ENCODE data around the gene FAXDC2. TPM values are rescaled to one million over a fixed set of nuclear protein-coding genes. Genes with fewer than 3 reads are reported as not detected.
"Not testable (repeated sequence)": the region's sequence is repeated elsewhere in the genome, so short reads cannot be mapped to it uniquely, and the experiment has no call there.

Gene FAXDC2
- total and polyA plus RNA-seq, 2 donors: 28.2 to 47.8 TPM

DNA sequence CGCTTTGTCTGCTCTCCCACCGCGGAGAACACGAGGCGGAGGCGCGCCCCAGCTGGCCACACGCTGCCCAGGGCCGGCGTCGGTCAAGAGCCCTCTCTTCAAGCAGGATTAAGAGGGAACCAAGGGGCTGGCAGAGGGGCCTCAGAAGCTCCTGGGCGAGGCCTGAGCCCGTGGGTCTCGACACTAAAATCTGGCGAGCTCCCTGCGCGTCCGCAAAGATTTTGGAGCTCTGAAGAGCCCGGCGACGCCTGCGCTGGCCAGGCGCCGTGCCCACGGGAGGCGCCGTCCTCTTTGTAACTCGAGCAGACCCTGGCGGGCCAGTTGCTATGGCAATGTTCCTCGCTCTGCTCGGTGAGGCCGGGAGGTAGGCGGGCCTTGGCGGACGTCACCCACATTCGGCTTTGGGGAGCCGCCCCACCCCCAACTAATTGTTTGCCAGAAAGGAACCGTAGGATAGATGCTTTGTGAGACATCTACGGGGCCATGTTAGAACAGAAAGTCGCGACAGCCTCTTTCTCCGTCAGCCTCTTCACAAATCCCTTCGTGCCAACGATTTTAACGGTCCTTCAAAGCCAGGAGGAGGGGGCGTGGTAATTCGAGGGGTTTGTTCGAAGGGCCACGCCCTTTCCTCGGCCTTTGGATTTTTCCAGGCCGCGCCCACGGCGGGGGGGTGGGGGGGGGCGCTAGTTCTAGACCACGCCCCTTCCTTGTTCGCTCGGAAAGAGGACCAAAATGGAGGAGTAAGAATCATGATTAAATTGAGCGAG, 7.3 kb upstream of the FAXDC2 start:
- WGBS: under 1% methylated on average over 59 of the region's 59 CpGs
- Histone ChIP-seq H3K4me3 (ENCODE audit: low read depth, low read length) (peak overlapping the region; percentile 92), H3K27ac (ENCODE audit: low read depth) (peak overlapping the region; percentile 97), H3K4me1 (ENCODE audit: insufficient read depth) (no peaks in the 10 kb centered on the region), H3K36me3 (ENCODE audit: insufficient read depth) (no peaks in the 10 kb centered on the region)
- DNase-seq (ENCODE audit: extremely low spot score): peak; percentile 96

GRCh38 chr5:154851351-154851750, 948 bp upstream of the FAXDC2 start:
- DNase-seq (ENCODE audit: extremely low spot score): no peak
- Histone ChIP-seq H3K4me1 (ENCODE audit: insufficient read depth) (no peaks in the 10 kb centered on the region), H3K27ac (ENCODE audit: low read depth) (no peak overlapping the region), H3K36me3 (ENCODE audit: insufficient read depth) (no peaks in the 10 kb centered on the region), H3K4me3 (ENCODE audit: low read depth, low read length) (no peak overlapping the region)
- 72% methylated on average over 3 of the region's 3 CpGs for WGBS

- no peaks in the 10 kb centered on the region for H3K4me1 ChIP-seq (ENCODE audit: insufficient read depth)
- H3K4me3 ChIP-seq (ENCODE audit: low read depth, low read length): peak overlapping the region; percentile 67
- DNase-seq (ENCODE audit: extremely low spot score): peak; percentile 10
- no peaks in the 10 kb centered on the region for H3K36me3 ChIP-seq (ENCODE audit: insufficient read depth)
- no peak overlapping the region for H3K27ac ChIP-seq (ENCODE audit: low read depth)
- WGBS: 23% methylated on average over 2 of the region's 2 CpGs
Observed at GRCh38 chr5:154849791-154850201, 607 bp downstream of the FAXDC2 start.

GRCh38 chr5:154849264-154849785, 1.1 kb downstream of the FAXDC2 start:
- H3K27ac ChIP-seq (ENCODE audit: low read depth): no peak overlapping the region
- no peaks in the 10 kb centered on the region for H3K36me3 ChIP-seq (ENCODE audit: insufficient read depth)
- H3K4me1 ChIP-seq (ENCODE audit: insufficient read depth): no peaks in the 10 kb centered on the region
- DNase-seq (ENCODE audit: extremely low spot score): no peak
- WGBS: 66% methylated on average over 6 of the region's 6 CpGs
- H3K4me3 ChIP-seq (ENCODE audit: low read depth, low read length): peak overlapping the region; percentile 67

DNA sequence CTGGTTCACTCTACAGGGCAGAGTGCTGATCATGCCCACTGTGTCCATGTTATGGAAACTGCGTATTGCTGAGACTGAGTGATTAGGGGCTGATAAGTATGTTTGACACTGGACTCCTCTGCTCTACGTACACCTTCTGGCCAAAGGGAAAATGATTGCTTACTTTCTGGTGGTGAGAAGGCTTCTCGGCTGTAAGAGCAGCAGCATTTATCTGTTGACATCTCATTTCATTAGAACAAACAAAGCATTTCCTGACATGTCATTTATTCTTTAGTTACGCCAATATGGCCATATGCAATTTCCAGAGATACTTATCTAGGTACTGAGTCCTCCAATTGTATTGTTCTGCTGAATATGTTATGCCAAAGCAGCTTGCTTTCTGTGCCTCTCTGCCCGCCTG, 5.6 kb downstream of the FAXDC2 start:
- H3K4me1 ChIP-seq (ENCODE audit: insufficient read depth): no peaks in the 10 kb centered on the region
- H3K36me3 ChIP-seq (ENCODE audit: insufficient read depth): no peaks in the 10 kb centered on the region
- no peak overlapping the region for H3K27ac ChIP-seq (ENCODE audit: low read depth)
- DNase-seq (ENCODE audit: extremely low spot score): peak; percentile 26
- 70% methylated on average over 5 of the region's 5 CpGs for WGBS
- H3K4me3 ChIP-seq (ENCODE audit: low read depth, low read length): no peak overlapping the region

DNA sequence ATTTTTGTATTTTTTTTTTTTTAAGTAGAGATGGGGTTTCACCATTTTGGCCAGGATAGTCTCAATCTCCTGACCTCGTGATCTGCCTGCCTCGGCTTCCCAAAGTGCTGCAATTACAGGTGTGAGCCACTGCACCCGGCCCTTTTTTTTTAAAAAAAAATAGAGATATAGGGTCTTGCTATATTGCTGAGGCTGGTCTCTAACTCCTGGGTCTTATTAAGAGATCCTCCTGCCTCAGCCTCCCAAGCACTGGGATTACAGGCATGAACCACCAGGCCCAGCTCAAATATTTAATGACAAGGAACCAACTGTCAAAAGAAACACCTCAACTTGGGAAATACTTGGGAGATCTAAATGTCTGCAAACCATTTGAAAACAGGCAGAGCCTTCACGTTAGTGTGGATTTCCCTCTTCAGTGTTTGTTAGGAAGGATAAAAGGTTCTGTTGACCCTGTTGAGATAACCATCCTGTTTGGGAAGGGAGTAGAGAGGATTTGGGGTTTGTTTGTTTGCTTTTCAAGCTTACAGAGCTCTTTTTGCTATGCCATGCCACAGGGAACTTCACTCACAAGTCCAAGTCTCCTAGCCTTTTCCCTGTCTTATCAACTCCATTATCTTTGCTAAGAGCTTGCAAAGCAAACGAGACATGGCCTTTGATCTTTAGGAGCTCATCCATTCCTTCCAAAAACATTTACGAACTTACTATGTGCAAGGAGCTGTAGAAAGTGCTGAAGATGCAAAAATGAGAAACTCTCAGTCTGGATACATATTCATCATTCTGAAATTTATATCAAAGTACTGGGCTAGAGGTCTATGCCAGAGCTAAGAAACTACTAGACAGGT, 7.5 kb downstream of the FAXDC2 start:
- no peak overlapping the region for H3K4me3 ChIP-seq (ENCODE audit: low read depth, low read length)
- WGBS: 72% methylated on average over 6 of the region's 6 CpGs
- no peaks in the 10 kb centered on the region for H3K4me1 ChIP-seq (ENCODE audit: insufficient read depth)
- no peak overlapping the region for H3K27ac ChIP-seq (ENCODE audit: low read depth)
- H3K36me3 ChIP-seq (ENCODE audit: insufficient read depth): no peaks in the 10 kb centered on the region
- DNase-seq (ENCODE audit: extremely low spot score): no peak

DNA sequence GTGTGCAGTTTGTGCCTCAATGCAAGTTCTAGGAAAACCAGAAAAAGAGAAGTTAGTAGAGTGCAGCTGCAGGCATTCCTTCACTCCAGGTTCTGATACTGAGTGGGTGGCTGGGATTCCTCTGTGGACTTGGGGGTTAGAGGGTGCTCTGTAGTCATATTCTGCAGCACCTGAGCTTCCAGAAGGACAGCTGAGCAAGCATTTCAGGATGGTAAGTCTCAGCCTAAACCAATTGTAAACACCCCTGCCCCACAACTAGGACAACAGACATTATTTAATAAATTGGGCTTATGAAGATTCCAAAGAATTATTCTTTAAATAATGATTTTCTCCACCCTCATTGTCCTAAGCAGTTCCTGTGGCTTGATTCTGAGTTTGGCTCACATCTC, 9.1 kb downstream of the FAXDC2 start:
- H3K36me3 ChIP-seq (ENCODE audit: insufficient read depth): no peaks in the 10 kb centered on the region
- no peak for DNase-seq (ENCODE audit: extremely low spot score)
- H3K4me3 ChIP-seq (ENCODE audit: low read depth, low read length): no peak overlapping the region
- no peaks in the 10 kb centered on the region for H3K4me1 ChIP-seq (ENCODE audit: insufficient read depth)
- H3K27ac ChIP-seq (ENCODE audit: low read depth): no peak overlapping the region

DNA sequence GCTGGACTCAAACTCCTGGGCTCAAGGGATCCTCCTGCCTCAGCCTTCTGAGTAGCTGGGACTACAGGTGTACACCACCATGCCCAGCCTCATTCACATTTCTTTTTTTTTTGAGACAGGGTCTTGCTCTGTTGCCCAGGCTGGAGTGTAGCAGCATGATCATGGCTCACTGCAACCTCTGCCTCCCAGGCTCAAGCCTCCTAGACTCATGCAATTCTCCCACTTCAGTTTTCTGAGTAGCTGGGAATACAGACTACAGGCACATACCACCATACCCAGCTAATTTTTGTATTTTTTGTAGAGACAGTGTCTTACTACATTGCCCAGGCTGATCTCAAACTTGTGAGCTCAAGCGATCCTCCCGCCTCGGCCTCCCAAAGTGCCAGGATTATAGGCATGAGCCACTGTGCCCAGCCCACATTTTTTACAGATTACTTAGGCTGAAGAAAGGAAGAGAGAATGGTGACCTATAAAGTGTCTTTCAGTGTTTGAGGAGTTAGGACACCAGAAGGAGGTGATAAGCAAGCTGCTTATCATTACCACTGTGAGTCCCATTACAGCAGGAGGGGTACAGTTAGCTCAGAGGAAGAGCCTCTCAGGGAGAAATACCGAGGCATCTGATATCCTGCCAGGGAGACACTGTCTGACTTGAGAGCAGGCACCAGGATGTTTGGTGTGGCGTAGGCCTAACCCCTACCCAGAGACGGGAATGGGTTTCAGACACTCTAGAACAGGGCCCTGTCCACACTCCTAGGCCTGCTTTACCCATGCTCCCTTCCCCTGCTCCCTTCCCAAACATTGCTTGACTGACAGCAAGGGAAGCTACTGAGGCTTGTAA, 9.7 kb downstream of the FAXDC2 start:
- Histone ChIP-seq H3K27ac (ENCODE audit: low read depth) (no peak overlapping the region), H3K4me1 (ENCODE audit: insufficient read depth) (no peaks in the 10 kb centered on the region), H3K4me3 (ENCODE audit: low read depth, low read length) (no peak overlapping the region), H3K36me3 (ENCODE audit: insufficient read depth) (no peaks in the 10 kb centered on the region)
- 75% methylated on average over 6 of the region's 6 CpGs for WGBS
- DNase-seq (ENCODE audit: extremely low spot score): no peak

DNA sequence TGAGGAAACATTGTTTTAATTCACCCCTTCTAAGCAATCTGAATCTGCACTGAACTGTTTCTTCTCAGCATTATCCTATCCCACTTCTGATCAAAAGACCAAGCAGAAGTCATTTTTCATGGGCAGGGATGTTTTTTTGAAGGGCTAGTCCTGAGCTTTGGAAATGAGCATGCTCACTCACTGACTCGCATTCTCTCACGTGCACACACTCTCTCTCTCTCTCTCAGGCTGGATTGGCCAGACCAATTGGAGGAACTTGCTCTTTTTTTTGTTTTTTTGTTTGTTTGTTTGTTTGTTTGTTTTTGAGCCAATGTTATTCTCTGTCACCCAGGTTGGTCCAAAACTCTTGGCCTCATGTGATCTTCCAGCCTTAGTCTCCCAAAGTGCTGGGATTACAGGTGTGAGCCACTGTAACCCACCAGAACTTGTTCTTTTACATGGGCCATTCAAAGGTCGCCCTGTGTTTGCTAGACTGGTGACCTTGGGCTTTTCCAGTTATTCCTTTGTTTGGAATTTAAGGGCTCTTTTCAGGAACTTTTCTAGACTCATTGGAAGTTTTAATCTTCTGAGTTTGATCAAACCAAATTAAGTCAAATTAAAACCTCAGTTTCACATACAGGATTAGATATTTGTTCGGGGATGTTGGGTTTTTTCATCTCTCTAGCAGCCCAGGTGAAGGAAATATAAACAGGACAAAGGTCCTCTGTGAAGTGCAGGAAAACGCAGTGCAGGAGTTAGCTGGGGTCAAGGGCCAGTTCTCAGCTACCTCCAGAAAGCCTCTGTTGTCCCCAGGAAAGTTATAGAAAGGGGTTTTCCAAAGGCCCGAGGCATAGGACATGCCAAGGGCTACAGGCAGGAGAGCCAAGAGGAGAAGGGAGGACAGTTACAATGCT, 13.1 kb downstream of the FAXDC2 start:
- no peak overlapping the region for H3K27ac ChIP-seq (ENCODE audit: low read depth)
- H3K4me3 ChIP-seq (ENCODE audit: low read depth, low read length): no peak overlapping the region
- no peaks in the 10 kb centered on the region for H3K36me3 ChIP-seq (ENCODE audit: insufficient read depth)
- DNase-seq (ENCODE audit: extremely low spot score): no peak
- H3K4me1 ChIP-seq (ENCODE audit: insufficient read depth): no peaks in the 10 kb centered on the region
- WGBS: 86% methylated on average over 6 of the region's 6 CpGs

- 91% methylated on average over 6 of the region's 6 CpGs for WGBS
- H3K36me3 ChIP-seq (ENCODE audit: insufficient read depth): no peaks in the 10 kb centered on the region
- H3K4me3 ChIP-seq (ENCODE audit: low read depth, low read length): no peak overlapping the region
- H3K4me1 ChIP-seq (ENCODE audit: insufficient read depth): no peaks in the 10 kb centered on the region
- no peak overlapping the region for H3K27ac ChIP-seq (ENCODE audit: low read depth)
- no peak for DNase-seq (ENCODE audit: extremely low spot score)
Observed at GRCh38 chr5:154836225-154836624, 14.2 kb downstream of the FAXDC2 start.

GRCh38 chr5:154835701-154836052, 14.7 kb downstream of the FAXDC2 start:
- not testable (repeated sequence) for H3K4me3 ChIP-seq (ENCODE audit: low read depth, low read length); H3K27ac ChIP-seq (ENCODE audit: low read depth); DNase-seq (ENCODE audit: extremely low spot score)

GRCh38 chr5:154834053-154834452, 16.4 kb downstream of the FAXDC2 start:
- no peak overlapping the region for H3K4me3 ChIP-seq (ENCODE audit: low read depth, low read length)
- WGBS: 87% methylated on average over 1 of the region's 1 CpG
- no peaks in the 10 kb centered on the region for H3K4me1 ChIP-seq (ENCODE audit: insufficient read depth)
- DNase-seq (ENCODE audit: extremely low spot score): no peak
- no peak overlapping the region for H3K27ac ChIP-seq (ENCODE audit: low read depth)
- H3K36me3 ChIP-seq (ENCODE audit: insufficient read depth): no peaks in the 10 kb centered on the region

More at GRCh38 chr5:154835701-154836052, 14.7 kb downstream of the FAXDC2 start:
- H3K4me1 ChIP-seq (ENCODE audit: insufficient read depth); H3K36me3 ChIP-seq (ENCODE audit: insufficient read depth): not testable (repeated sequence)
- WGBS: 80% methylated on average over 9 of the region's 9 CpGs
